Caco-2 (cell line): ENCODE measurements around the gene CIAO2A. TPM values are rescaled to one million over a fixed set of nuclear protein-coding genes. Genes with fewer than 3 reads are reported as not detected.

ENCODE experiments used
- BruUV-seq: library from RNA; stranded (reverse); fragments of 400-500 nt; replicated peaks from 2 replicates; lab custom pipeline; 2021; lab: Mats Ljungman, UMichigan
- CTCF ChIA-PET: fragments of 300-600 bp; sonication (Branson Sonifier 250); formaldehyde crosslinking; loops from one replicate; lab custom pipeline; 2022; ENCODE audit warnings: antibody characterized with exemption; lab: Charles Lee
- POLR2A ChIA-PET: fragments of 300-600 bp; sonication (Branson Sonifier 250); formaldehyde crosslinking; loops from one replicate; lab custom pipeline; 2022; ENCODE audit warnings: antibody characterized with exemption; lab: Charles Lee
- DNase-seq, 2 experiments: peaks; one replicate each; pipeline versions ENCODE4 v3.0.0 to v3.0.0-alpha.2; 2020 to 2022
- H3K27me3 ChIP-seq: replicated peaks from 2 replicates; pipeline ENCODE4 v1.6.0; 2011; ENCODE audit warnings: low read length; ENCODE audit not compliant: control insufficient read depth, insufficient read depth
- H3K36me3 ChIP-seq: 2 replicates; pipeline ENCODE4 v1.5.1; 2011; ENCODE audit warnings: low read length; ENCODE audit not compliant: control insufficient read depth, insufficient read depth
- H3K4me1 ChIP-seq: fragments of 250-450 bp; sonication (Bioruptor Pico); 2 replicates; pipeline ENCODE4 v1.5.1; 2020; ENCODE audit warnings: mild to moderate bottlenecking
- H3K4me3 ChIP-seq: 2 replicates; pipeline ENCODE4 v1.5.1; 2011; ENCODE audit warnings: low read depth, mild to moderate bottlenecking, control low read depth, low read length
- H3K9me3 ChIP-seq: fragments of 250-450 bp; sonication (Bioruptor Pico); 2 replicates; pipeline ENCODE4 v1.5.1; 2020; ENCODE audit warnings: mild to moderate bottlenecking, moderate library complexity
- H3K27ac Mint-ChIP-seq: one replicate; pipeline ENCODE4 v1.8.0; 2022; ENCODE audit warnings: mixed read lengths; ENCODE audit not compliant: unreplicated experiment
- H3K27me3 Mint-ChIP-seq: one replicate; pipeline ENCODE4 v1.8.0; 2022; ENCODE audit warnings: mixed read lengths; ENCODE audit not compliant: insufficient read depth, unreplicated experiment
- H3K36me3 Mint-ChIP-seq: one replicate; pipeline ENCODE4 v1.8.0; 2022; ENCODE audit warnings: mild to moderate bottlenecking, mixed read lengths; ENCODE audit not compliant: insufficient read depth, unreplicated experiment
- H3K4me1 Mint-ChIP-seq: one replicate; pipeline ENCODE4 v1.8.0; 2022; ENCODE audit warnings: low read depth, mixed read lengths; ENCODE audit not compliant: unreplicated experiment
- H3K4me3 Mint-ChIP-seq: one replicate; pipeline ENCODE4 v1.8.0; 2022; ENCODE audit warnings: mild to moderate bottlenecking, moderate library complexity, mixed read lengths; ENCODE audit not compliant: unreplicated experiment
- H3K9me3 Mint-ChIP-seq: one replicate; pipeline ENCODE4 v1.8.0; 2022; ENCODE audit warnings: mixed read lengths; ENCODE audit not compliant: unreplicated experiment
- CTCF ChIP-seq, 2 experiments: fragments of 200-600 bp in 1 of 2; IDR thresholded peaks; 1 replicate in 1 of 2; 2 replicates in 1 of 2; pipeline versions ENCODE4 v1.5.1 to v1.8.0; 2011 to 2022; ENCODE audit warnings: antibody characterized with exemption in 1 of 2, control low read depth in 1 of 2, inconsistent platforms in 1 of 2, low read depth in 1 of 2, low read length in 1 of 2, mild to moderate bottlenecking in 1 of 2, moderate library complexity in 1 of 2; ENCODE audit not compliant: insufficient read depth in 1 of 2, severe bottlenecking in 1 of 2, unreplicated experiment in 1 of 2
- intact Hi-C: fragments of 100-400 bp; cut with micrococcal nuclease; formaldehyde crosslinking; loops from one replicate; pipeline ENCODE4 v1.10.0; 2022; ENCODE audit not compliant: unreplicated experiment
- total RNA-seq: library from RNA; stranded (reverse); gene quantifications from 2 replicates; pipeline ENCODE4 v1.2.3, GENCODE V29; 2022

The CIAO2A gene
- total RNA-seq, 1 experiment from 2014 or later, result 61.6 TPM

GRCh38 chr15:64045774-64046420 is 47.7 kb downstream of the CIAO2A start:
- no peaks in the 10 kb centered on the region for H3K27me3 Mint-ChIP-seq
- no peak for TF ChIP-seq CTCF (IDR thresholded peaks at IDR 0.05; ENCODE audit: insufficient read depth in 1 of 2, low read depth in 1 of 2, low read length in 1 of 2, severe bottlenecking in 1 of 2, unreplicated experiment in 1 of 2)

GRCh38 chr15:64045101-64045435 is 48.6 kb downstream of the CIAO2A start:
- ChIA-PET POLR2A (no interaction called here), CTCF (interaction anchor here (0.6 to 2.0 kb wide), 3 partner anchors 100 to 1056 kb away, joined by 3 to 19 read pairs (median 6); no protein-coding TSS in a partner anchor)
- no peak overlapping the region for H3K27ac Mint-ChIP-seq
- no peaks in the 10 kb centered on the region for H3K27me3 Mint-ChIP-seq
- H3K9me3 ChIP-seq, result no peaks in the 10 kb centered on the region
- H3K4me1 Mint-ChIP-seq, result no peaks in the 10 kb centered on the region
- H3K36me3 ChIP-seq, result no peaks in the 10 kb centered on the region
- DNase-seq, result no peak
- peak overlapping the region; percentile 18 for H3K4me3 Mint-ChIP-seq
- no peaks in the 10 kb centered on the region for H3K27me3 ChIP-seq
- H3K9me3 Mint-ChIP-seq, result no peaks in the 10 kb centered on the region
- intact Hi-C loops, result loop anchor here (5.0 to 10.0 kb wide), 3 partner anchors 73 to 293 kb away; no protein-coding TSS in a partner anchor
- H3K36me3 Mint-ChIP-seq, result no peaks in the 10 kb centered on the region
- no TSS peak for BruUV-seq
- TF ChIP-seq CTCF (IDR thresholded peaks at IDR 0.05; ENCODE audit: insufficient read depth in 1 of 2, low read depth in 1 of 2, low read length in 1 of 2, severe bottlenecking in 1 of 2, unreplicated experiment in 1 of 2), result no peak
- H3K4me3 ChIP-seq, result no peak overlapping the region
- peaks cover under 1% of the 10 kb centered on the region for H3K4me1 ChIP-seq

More at GRCh38 chr15:64045774-64046420, 47.7 kb downstream of the CIAO2A start:
- H3K27me3 ChIP-seq, result no peaks in the 10 kb centered on the region
- ChIA-PET CTCF (interaction anchor here (0.6 to 2.0 kb wide), 10 partner anchors 16 to 1249 kb away, joined by 3 to 19 read pairs (median 4); partner anchors contain the start of gene CIAO2A), POLR2A (no interaction called here)
- Mint-ChIP-seq H3K4me3 (peak overlapping the region; percentile 18), H3K27ac (no peak overlapping the region), H3K9me3 (no peaks in the 10 kb centered on the region), H3K36me3 (no peaks in the 10 kb centered on the region), H3K4me1 (peaks cover 6% of the 10 kb centered on the region)
- peak overlapping the region; percentile 35 for H3K4me3 ChIP-seq
- H3K4me1 ChIP-seq, result peaks cover 9% of the 10 kb centered on the region
- no peaks in the 10 kb centered on the region for H3K36me3 ChIP-seq
- intact Hi-C loops, result loop anchor here (1.0 to 10.0 kb wide), 4 partner anchors 74 to 294 kb away; no protein-coding TSS in a partner anchor
- H3K9me3 ChIP-seq, result no peaks in the 10 kb centered on the region
- peak in 1 of 2 experiments; percentile 15 for DNase-seq
- no TSS peak for BruUV-seq

- Mint-ChIP-seq H3K27ac (no peak overlapping the region), H3K36me3 (no peaks in the 10 kb centered on the region), H3K4me1 (no peaks in the 10 kb centered on the region), H3K9me3 (no peaks in the 10 kb centered on the region), H3K4me3 (no peak overlapping the region), H3K27me3 (no peaks in the 10 kb centered on the region)
- H3K4me3 ChIP-seq, result no peak overlapping the region
- CTCF ChIA-PET, result interaction anchor here (0.6 kb wide), 1 partner anchor 137 kb away, joined by 6 read pairs; no protein-coding TSS in a partner anchor
- no peaks in the 10 kb centered on the region for H3K27me3 ChIP-seq
- no peak for TF ChIP-seq CTCF (IDR thresholded peaks at IDR 0.05; ENCODE audit: insufficient read depth in 1 of 2, low read depth in 1 of 2, low read length in 1 of 2, severe bottlenecking in 1 of 2, unreplicated experiment in 1 of 2)
- POLR2A ChIA-PET, result interaction anchor here (0.6 kb wide), 1 partner anchor 90 kb away, joined by 3 read pairs; no protein-coding TSS in a partner anchor
- no peak for DNase-seq
- no peaks in the 10 kb centered on the region for H3K9me3 ChIP-seq
- H3K36me3 ChIP-seq, result no peaks in the 10 kb centered on the region
- no TSS peak for BruUV-seq
- intact Hi-C loops, result loop anchor here (5.0 to 10.0 kb wide), 3 partner anchors 72 to 292 kb away; no protein-coding TSS in a partner anchor
- H3K4me1 ChIP-seq, result no peaks in the 10 kb centered on the region; the same call in 1 of the 2 replicates
These were observed 49.1 kb downstream of the CIAO2A start for GRCh38 chr15:64044300-64045100.
